HEK293T (cell line): Measurements from ENCODE around the gene DEUP1.

ENCODE experiments used
- ARNT ChIP-seq: fragments of 450-650 bp; IDR thresholded peaks from 2 replicates; pipeline ENCODE4 v1.6.1; 2017; ENCODE audit warnings: mild to moderate bottlenecking
- BHLHE40 ChIP-seq: fragments of 450-650 bp; IDR thresholded peaks from 2 replicates; pipeline ENCODE4 v1.6.1; 2016; ENCODE audit warnings: mild to moderate bottlenecking, moderate library complexity, borderline replicate concordance
- CTBP1 ChIP-seq: fragments of 450-650 bp; IDR thresholded peaks from 2 replicates; pipeline ENCODE4 v1.6.1; 2016; ENCODE audit warnings: borderline replicate concordance
- ELF4 ChIP-seq: fragments of 450-650 bp; IDR thresholded peaks from 2 replicates; pipeline ENCODE4 v1.6.1; 2017; ENCODE audit warnings: antibody characterized with exemption
- FOXA1 ChIP-seq: fragments of 450-650 bp; IDR thresholded peaks from 2 replicates; pipeline ENCODE4 v1.6.1; 2016; ENCODE audit warnings: mild to moderate bottlenecking
- FOXK2 ChIP-seq: fragments of 450-650 bp; IDR thresholded peaks from 2 replicates; pipeline ENCODE4 v1.6.1; 2016; ENCODE audit warnings: mild to moderate bottlenecking
- FOXM1 ChIP-seq: fragments of 450-650 bp; IDR thresholded peaks from 2 replicates; pipeline ENCODE4 v1.6.1; 2017; ENCODE audit warnings: mild to moderate bottlenecking, borderline replicate concordance
- HDGF ChIP-seq: fragments of 450-650 bp; IDR thresholded peaks from 2 replicates; pipeline ENCODE4 v1.6.1; 2017; ENCODE audit warnings: antibody characterized with exemption, borderline replicate concordance
- L3MBTL2 ChIP-seq: fragments of 450-650 bp; conservative IDR thresholded peaks from 2 replicates; pipeline ENCODE4 v1.6.1; 2016; ENCODE audit warnings: mild to moderate bottlenecking
- NFRKB ChIP-seq: fragments of 450-650 bp; IDR thresholded peaks from 2 replicates; pipeline ENCODE4 v1.6.1; 2016; ENCODE audit warnings: mild to moderate bottlenecking, moderate library complexity
- SP1 ChIP-seq: fragments of 450-650 bp; IDR thresholded peaks from 2 replicates; pipeline ENCODE4 v1.6.1; 2017
- SUZ12 ChIP-seq: fragments of 450-650 bp; IDR thresholded peaks from 2 replicates; pipeline ENCODE4 v1.6.1; 2016; ENCODE audit warnings: mild to moderate bottlenecking
- TARDBP ChIP-seq: fragments of 450-650 bp; IDR thresholded peaks from 2 replicates; pipeline ENCODE4 v1.6.1; 2016
- ZNF384 ChIP-seq: fragments of 450-650 bp; IDR thresholded peaks from 2 replicates; pipeline ENCODE4 v1.6.1; 2016

DNA sequence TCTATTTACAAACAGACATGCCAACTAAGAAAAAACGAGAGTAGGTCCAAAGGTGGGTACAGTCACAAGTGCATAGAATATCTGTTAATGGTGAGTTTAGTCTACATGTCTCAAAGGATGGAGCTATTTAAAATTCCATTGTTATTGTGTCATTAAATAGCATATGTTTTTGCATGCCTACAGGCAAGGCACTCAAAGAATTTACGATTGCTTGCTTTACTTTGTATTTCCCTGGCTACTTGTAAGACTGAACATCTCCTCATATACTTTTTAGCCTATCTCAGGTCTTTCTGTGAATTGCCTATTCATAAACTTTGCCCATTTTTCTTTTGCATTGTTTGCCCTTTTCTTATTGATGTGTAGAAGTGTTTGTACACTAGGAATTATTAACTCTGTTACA is 39.7 kb downstream of the DEUP1 start:
- no peak for TF ChIP-seq ELF4
- TF ChIP-seq CTBP1: no peak
- TF ChIP-seq SUZ12: no peak
- no peak for TF ChIP-seq SP1
- no peak for TF ChIP-seq BHLHE40
- no peak for TF ChIP-seq HDGF
- TF ChIP-seq NFRKB: no peak
- TF ChIP-seq L3MBTL2: no peak
- TF ChIP-seq FOXM1: no peak
- TF ChIP-seq ARNT: no peak
- TF ChIP-seq ZNF384: no peak
- no peak for TF ChIP-seq FOXK2
- no peak for TF ChIP-seq FOXA1
- no peak for TF ChIP-seq TARDBP
